GM23338 (cell line): ENCODE data around the gene CD82. TPM values are rescaled to one million over a fixed set of nuclear protein-coding genes. Genes with fewer than 3 reads are reported as not detected.

Source experiments
- ATAC-seq: fragments of 200-7000 bp; cut with Tn5 transposase; 3 replicates; pipeline ENCODE4 v1.9.1; 2020
- DNase-seq: peaks from one replicate; pipeline ENCODE4 v3.0.0-alpha.2; 2015; ENCODE audit warnings: low spot score
- H2AFZ ChIP-seq: fragments of 200-600 bp; sonication (generic); 2 replicates; pipeline ENCODE4 v1.8.0; 2016; ENCODE audit warnings: antibody characterized with exemption, mild to moderate bottlenecking, moderate library complexity
- H3F3A ChIP-seq: fragments of 200-600 bp; sonication (generic); replicated peaks from 2 replicates; pipeline ENCODE4 v1.8.0; 2017; ENCODE audit warnings: antibody characterized with exemption, mixed run types, low read depth
- H3K27ac ChIP-seq: fragments of 200-600 bp; sonication (generic); 2 replicates; pipeline ENCODE4 v1.6.1; 2016; ENCODE audit warnings: low read depth
- H3K27me3 ChIP-seq: fragments of 200-600 bp; sonication (generic); 2 replicates; pipeline ENCODE4 v1.8.0; 2016; ENCODE audit warnings: mild to moderate bottlenecking, mixed run types, moderate library complexity; ENCODE audit not compliant: insufficient read depth
- H3K36me3 ChIP-seq: fragments of 200-600 bp; sonication (generic); 2 replicates; pipeline ENCODE4 v1.8.0; 2016; ENCODE audit warnings: mild to moderate bottlenecking; ENCODE audit not compliant: insufficient read depth
- H3K4me1 ChIP-seq: fragments of 200-600 bp; sonication (generic); 2 replicates; pipeline ENCODE4 v1.8.0; 2016; ENCODE audit warnings: mild to moderate bottlenecking, moderate library complexity; ENCODE audit not compliant: insufficient read depth
- H3K4me2 ChIP-seq: fragments of 200-600 bp; sonication (generic); 2 replicates; pipeline ENCODE4 v1.7.1; 2017; ENCODE audit warnings: mixed run types
- H3K4me3 ChIP-seq: fragments of 200-600 bp; sonication (generic); 2 replicates; pipeline ENCODE4 v1.6.1; 2016; ENCODE audit warnings: mixed run types
- H3K79me2 ChIP-seq: fragments of 200-600 bp; sonication (generic); replicated peaks from 2 replicates; pipeline ENCODE4 v1.8.0; 2017; ENCODE audit warnings: mild to moderate bottlenecking; ENCODE audit not compliant: insufficient read depth
- H3K9me2 ChIP-seq: fragments of 200-600 bp; sonication (generic); 2 replicates; pipeline ENCODE4 v1.8.0; 2017; ENCODE audit not compliant: insufficient read depth
- H4K20me1 ChIP-seq: fragments of 200-600 bp; sonication (generic); replicated peaks from 2 replicates; pipeline ENCODE4 v1.8.0; 2017; ENCODE audit warnings: mild to moderate bottlenecking; ENCODE audit not compliant: insufficient read depth
- H3K27ac Mint-ChIP-seq: 2 replicates; pipeline ENCODE4 v1.8.0; 2020; ENCODE audit warnings: inconsistent platforms, mild to moderate bottlenecking, moderate library complexity, mixed read lengths
- H3K27me3 Mint-ChIP-seq: 3 replicates; pipeline ENCODE4 v1.8.0; 2022; ENCODE audit warnings: low read depth, mild to moderate bottlenecking, moderate library complexity, mixed read lengths, inconsistent platforms; ENCODE audit not compliant: insufficient read depth, poor library complexity
- H3K36me3 Mint-ChIP-seq: 3 replicates; pipeline ENCODE4 v1.8.0; 2021; ENCODE audit warnings: low read depth, mild to moderate bottlenecking, inconsistent platforms, moderate library complexity, mixed read lengths
- H3K4me1 Mint-ChIP-seq: 3 replicates; pipeline ENCODE4 v1.8.0; 2020; ENCODE audit warnings: mild to moderate bottlenecking, inconsistent platforms, mixed read lengths
- H3K4me3 Mint-ChIP-seq: 3 replicates; pipeline ENCODE4 v1.8.0; 2021; ENCODE audit warnings: moderate library complexity, mild to moderate bottlenecking, inconsistent platforms, mixed read lengths
- H3K9me3 Mint-ChIP-seq: 3 replicates; pipeline ENCODE4 v1.8.0; 2020; ENCODE audit warnings: moderate library complexity, mild to moderate bottlenecking, inconsistent platforms, mixed read lengths
- CREB1 ChIP-seq: fragments of 250-450 bp; sonication (Bioruptor Pico); IDR thresholded peaks from 2 replicates; pipeline ENCODE4 v1.5.0; 2020; ENCODE audit warnings: low read depth, mild to moderate bottlenecking, moderate library complexity
- EZH2 ChIP-seq: fragments of 200-600 bp; sonication (generic); IDR thresholded peaks from one replicate; pipeline ENCODE4 v1.8.0; 2017; ENCODE audit warnings: antibody characterized with exemption, mild to moderate bottlenecking, low read depth; ENCODE audit not compliant: unreplicated experiment
- EZH2phosphoT487 ChIP-seq: fragments of 200-600 bp; sonication (generic); IDR thresholded peaks from one replicate; pipeline ENCODE4 v1.8.1; 2018; ENCODE audit warnings: antibody characterized with exemption; ENCODE audit not compliant: unreplicated experiment
- JUNB ChIP-seq: IDR thresholded peaks from one replicate; pipeline ENCODE4 v1.6.1; 2016; ENCODE audit warnings: antibody characterized with exemption; ENCODE audit not compliant: unreplicated experiment
- NANOG ChIP-seq: IDR thresholded peaks from 2 replicates; pipeline ENCODE4 v1.6.1; 2016; ENCODE audit warnings: antibody characterized with exemption, borderline replicate concordance
- POLR2AphosphoS5 ChIP-seq: IDR thresholded peaks from 2 replicates; pipeline ENCODE4 v1.6.1; 2016; ENCODE audit warnings: antibody characterized with exemption, low read depth
- STAT1 ChIP-seq: IDR thresholded peaks from one replicate; pipeline ENCODE4 v1.6.1; 2016; ENCODE audit warnings: antibody characterized with exemption; ENCODE audit not compliant: unreplicated experiment
- ZNF114 ChIP-seq: fragments of 250-450 bp; sonication (Bioruptor Pico); IDR thresholded peaks from 2 replicates; pipeline ENCODE4 v1.5.0; 2020; ENCODE audit warnings: mild to moderate bottlenecking, moderate library complexity
- ZNF331 ChIP-seq: fragments of 250-450 bp; sonication (Bioruptor Pico); IDR thresholded peaks from 2 replicates; pipeline ENCODE4 v1.5.0; 2020; ENCODE audit warnings: low read depth, mild to moderate bottlenecking, moderate library complexity
- polyA plus RNA-seq: library from polyadenylated mRNA; unstranded; fragments of >200 nt; fragmentation: Nextera tagmentation; extraction: Ambion mirVana; gene quantifications from 2 replicates; pipeline ENCODE4 v1.2.1, GENCODE V29; 2016
- total RNA-seq: library from RNA; depleted of rRNA; stranded (reverse); fragments of >200 nt; shearing (Covaris generic); gene quantifications from 2 replicates; pipeline ENCODE4 v1.2.3, GENCODE V29; 2014
- TF ChIP-seq, protein P1 (sequence below): IDR thresholded peaks from one replicate; pipeline ENCODE4 v1.6.1; 2018; ENCODE audit warnings: antibody characterized with exemption; ENCODE audit not compliant: unreplicated experiment
- TF ChIP-seq, protein P2 (sequence below): IDR thresholded peaks from 2 replicates; pipeline ENCODE4 v1.6.1; 2016; ENCODE audit warnings: antibody characterized with exemption
- TF ChIP-seq, protein P3 (sequence below), 2 experiments: fragments of 200-600 bp in 1 of 2; sonication (generic) in 1 of 2; conservative IDR thresholded peaks; 2 replicates each; pipeline versions ENCODE4 v1.5.1 to v1.6.1; 2016 to 2017; ENCODE audit warnings: antibody characterized with exemption in 2 of 2, low read depth in 2 of 2, mild to moderate bottlenecking in 2 of 2, moderate library complexity in 1 of 2
- TF ChIP-seq, protein P4 (sequence below): fragments of 250-450 bp; sonication (Bioruptor Pico); IDR thresholded peaks from 2 replicates; pipeline ENCODE4 v1.5.0; 2020; ENCODE audit warnings: mild to moderate bottlenecking, moderate library complexity

Gene CD82
- total and polyA plus RNA-seq, 2 experiments from 2014 or later: 4.4 to 4.9 TPM

DNA sequence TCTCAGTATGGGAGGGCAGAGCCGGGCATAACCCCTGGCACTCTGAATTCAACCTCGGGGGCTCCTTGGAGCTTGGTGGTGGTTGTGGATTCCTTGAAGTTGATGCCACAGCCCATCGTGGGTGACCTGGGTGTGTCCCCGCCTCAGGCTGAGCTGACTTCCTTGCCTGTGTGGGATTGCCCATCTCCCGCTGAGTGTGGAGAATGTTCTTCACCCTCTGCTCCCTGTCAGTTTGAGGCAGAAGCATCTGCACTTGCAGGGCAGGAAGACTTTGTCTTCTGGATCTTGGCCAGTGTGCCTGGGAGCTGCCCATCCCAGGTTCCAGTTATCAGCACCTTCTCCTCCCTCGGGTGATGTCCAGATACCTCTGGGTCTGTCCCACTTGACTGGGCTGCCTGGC, 25.3 kb downstream of the CD82 start:
- no peak overlapping the region for H3K4me3 Mint-ChIP-seq
- ATAC-seq: no peak

More for the DNA sequence above, 25.3 kb downstream of the CD82 start:
- peaks cover 19% of the 10 kb centered on the region; the same call in 2 of the 3 replicates for H3K4me1 Mint-ChIP-seq
- Histone ChIP-seq H3K4me1 (peaks cover 3% of the 10 kb centered on the region; the same call in 1 of the 2 replicates), H4K20me1 (no peaks in the 10 kb centered on the region), H3K4me3 (no peak overlapping the region), H3K9me2 (no peaks in the 10 kb centered on the region), H3K79me2 (no peaks in the 10 kb centered on the region), H3K4me2 (no peak overlapping the region), H3K27ac (no peak overlapping the region), H3K36me3 (no peaks in the 10 kb centered on the region), H3K27me3 (no peaks in the 10 kb centered on the region), H2AFZ (no peak overlapping the region), H3F3A (no peaks in the 10 kb centered on the region)
- H3K27me3 Mint-ChIP-seq: peaks cover 3% of the 10 kb centered on the region
- DNase-seq: no peak
- H3K27ac Mint-ChIP-seq: no peak overlapping the region
- TF ChIP-seq POLR2AphosphoS5 (no peak), ZNF114 (CRISPR knock-in tag) (no peak), EZH2phosphoT487 (no peak), EZH2 (no peak), STAT1 (no peak), NANOG (no peak), ZNF331 (CRISPR knock-in tag) (no peak), JUNB (no peak), CREB1 (CRISPR knock-in tag) (no peak)
- TF ChIP-seq, protein P1, sequence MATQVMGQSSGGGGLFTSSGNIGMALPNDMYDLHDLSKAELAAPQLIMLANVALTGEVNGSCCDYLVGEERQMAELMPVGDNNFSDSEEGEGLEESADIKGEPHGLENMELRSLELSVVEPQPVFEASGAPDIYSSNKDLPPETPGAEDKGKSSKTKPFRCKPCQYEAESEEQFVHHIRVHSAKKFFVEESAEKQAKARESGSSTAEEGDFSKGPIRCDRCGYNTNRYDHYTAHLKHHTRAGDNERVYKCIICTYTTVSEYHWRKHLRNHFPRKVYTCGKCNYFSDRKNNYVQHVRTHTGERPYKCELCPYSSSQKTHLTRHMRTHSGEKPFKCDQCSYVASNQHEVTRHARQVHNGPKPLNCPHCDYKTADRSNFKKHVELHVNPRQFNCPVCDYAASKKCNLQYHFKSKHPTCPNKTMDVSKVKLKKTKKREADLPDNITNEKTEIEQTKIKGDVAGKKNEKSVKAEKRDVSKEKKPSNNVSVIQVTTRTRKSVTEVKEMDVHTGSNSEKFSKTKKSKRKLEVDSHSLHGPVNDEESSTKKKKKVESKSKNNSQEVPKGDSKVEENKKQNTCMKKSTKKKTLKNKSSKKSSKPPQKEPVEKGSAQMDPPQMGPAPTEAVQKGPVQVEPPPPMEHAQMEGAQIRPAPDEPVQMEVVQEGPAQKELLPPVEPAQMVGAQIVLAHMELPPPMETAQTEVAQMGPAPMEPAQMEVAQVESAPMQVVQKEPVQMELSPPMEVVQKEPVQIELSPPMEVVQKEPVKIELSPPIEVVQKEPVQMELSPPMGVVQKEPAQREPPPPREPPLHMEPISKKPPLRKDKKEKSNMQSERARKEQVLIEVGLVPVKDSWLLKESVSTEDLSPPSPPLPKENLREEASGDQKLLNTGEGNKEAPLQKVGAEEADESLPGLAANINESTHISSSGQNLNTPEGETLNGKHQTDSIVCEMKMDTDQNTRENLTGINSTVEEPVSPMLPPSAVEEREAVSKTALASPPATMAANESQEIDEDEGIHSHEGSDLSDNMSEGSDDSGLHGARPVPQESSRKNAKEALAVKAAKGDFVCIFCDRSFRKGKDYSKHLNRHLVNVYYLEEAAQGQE: no peak
- TF ChIP-seq, protein P2, sequence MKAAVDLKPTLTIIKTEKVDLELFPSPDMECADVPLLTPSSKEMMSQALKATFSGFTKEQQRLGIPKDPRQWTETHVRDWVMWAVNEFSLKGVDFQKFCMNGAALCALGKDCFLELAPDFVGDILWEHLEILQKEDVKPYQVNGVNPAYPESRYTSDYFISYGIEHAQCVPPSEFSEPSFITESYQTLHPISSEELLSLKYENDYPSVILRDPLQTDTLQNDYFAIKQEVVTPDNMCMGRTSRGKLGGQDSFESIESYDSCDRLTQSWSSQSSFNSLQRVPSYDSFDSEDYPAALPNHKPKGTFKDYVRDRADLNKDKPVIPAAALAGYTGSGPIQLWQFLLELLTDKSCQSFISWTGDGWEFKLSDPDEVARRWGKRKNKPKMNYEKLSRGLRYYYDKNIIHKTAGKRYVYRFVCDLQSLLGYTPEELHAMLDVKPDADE: no peak
- TF ChIP-seq, protein P3, sequence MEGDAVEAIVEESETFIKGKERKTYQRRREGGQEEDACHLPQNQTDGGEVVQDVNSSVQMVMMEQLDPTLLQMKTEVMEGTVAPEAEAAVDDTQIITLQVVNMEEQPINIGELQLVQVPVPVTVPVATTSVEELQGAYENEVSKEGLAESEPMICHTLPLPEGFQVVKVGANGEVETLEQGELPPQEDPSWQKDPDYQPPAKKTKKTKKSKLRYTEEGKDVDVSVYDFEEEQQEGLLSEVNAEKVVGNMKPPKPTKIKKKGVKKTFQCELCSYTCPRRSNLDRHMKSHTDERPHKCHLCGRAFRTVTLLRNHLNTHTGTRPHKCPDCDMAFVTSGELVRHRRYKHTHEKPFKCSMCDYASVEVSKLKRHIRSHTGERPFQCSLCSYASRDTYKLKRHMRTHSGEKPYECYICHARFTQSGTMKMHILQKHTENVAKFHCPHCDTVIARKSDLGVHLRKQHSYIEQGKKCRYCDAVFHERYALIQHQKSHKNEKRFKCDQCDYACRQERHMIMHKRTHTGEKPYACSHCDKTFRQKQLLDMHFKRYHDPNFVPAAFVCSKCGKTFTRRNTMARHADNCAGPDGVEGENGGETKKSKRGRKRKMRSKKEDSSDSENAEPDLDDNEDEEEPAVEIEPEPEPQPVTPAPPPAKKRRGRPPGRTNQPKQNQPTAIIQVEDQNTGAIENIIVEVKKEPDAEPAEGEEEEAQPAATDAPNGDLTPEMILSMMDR (conservative IDR thresholded peaks at IDR 0.05; ENCODE audit: low read depth in 2 of 2): no peak
- TF ChIP-seq, protein P4, sequence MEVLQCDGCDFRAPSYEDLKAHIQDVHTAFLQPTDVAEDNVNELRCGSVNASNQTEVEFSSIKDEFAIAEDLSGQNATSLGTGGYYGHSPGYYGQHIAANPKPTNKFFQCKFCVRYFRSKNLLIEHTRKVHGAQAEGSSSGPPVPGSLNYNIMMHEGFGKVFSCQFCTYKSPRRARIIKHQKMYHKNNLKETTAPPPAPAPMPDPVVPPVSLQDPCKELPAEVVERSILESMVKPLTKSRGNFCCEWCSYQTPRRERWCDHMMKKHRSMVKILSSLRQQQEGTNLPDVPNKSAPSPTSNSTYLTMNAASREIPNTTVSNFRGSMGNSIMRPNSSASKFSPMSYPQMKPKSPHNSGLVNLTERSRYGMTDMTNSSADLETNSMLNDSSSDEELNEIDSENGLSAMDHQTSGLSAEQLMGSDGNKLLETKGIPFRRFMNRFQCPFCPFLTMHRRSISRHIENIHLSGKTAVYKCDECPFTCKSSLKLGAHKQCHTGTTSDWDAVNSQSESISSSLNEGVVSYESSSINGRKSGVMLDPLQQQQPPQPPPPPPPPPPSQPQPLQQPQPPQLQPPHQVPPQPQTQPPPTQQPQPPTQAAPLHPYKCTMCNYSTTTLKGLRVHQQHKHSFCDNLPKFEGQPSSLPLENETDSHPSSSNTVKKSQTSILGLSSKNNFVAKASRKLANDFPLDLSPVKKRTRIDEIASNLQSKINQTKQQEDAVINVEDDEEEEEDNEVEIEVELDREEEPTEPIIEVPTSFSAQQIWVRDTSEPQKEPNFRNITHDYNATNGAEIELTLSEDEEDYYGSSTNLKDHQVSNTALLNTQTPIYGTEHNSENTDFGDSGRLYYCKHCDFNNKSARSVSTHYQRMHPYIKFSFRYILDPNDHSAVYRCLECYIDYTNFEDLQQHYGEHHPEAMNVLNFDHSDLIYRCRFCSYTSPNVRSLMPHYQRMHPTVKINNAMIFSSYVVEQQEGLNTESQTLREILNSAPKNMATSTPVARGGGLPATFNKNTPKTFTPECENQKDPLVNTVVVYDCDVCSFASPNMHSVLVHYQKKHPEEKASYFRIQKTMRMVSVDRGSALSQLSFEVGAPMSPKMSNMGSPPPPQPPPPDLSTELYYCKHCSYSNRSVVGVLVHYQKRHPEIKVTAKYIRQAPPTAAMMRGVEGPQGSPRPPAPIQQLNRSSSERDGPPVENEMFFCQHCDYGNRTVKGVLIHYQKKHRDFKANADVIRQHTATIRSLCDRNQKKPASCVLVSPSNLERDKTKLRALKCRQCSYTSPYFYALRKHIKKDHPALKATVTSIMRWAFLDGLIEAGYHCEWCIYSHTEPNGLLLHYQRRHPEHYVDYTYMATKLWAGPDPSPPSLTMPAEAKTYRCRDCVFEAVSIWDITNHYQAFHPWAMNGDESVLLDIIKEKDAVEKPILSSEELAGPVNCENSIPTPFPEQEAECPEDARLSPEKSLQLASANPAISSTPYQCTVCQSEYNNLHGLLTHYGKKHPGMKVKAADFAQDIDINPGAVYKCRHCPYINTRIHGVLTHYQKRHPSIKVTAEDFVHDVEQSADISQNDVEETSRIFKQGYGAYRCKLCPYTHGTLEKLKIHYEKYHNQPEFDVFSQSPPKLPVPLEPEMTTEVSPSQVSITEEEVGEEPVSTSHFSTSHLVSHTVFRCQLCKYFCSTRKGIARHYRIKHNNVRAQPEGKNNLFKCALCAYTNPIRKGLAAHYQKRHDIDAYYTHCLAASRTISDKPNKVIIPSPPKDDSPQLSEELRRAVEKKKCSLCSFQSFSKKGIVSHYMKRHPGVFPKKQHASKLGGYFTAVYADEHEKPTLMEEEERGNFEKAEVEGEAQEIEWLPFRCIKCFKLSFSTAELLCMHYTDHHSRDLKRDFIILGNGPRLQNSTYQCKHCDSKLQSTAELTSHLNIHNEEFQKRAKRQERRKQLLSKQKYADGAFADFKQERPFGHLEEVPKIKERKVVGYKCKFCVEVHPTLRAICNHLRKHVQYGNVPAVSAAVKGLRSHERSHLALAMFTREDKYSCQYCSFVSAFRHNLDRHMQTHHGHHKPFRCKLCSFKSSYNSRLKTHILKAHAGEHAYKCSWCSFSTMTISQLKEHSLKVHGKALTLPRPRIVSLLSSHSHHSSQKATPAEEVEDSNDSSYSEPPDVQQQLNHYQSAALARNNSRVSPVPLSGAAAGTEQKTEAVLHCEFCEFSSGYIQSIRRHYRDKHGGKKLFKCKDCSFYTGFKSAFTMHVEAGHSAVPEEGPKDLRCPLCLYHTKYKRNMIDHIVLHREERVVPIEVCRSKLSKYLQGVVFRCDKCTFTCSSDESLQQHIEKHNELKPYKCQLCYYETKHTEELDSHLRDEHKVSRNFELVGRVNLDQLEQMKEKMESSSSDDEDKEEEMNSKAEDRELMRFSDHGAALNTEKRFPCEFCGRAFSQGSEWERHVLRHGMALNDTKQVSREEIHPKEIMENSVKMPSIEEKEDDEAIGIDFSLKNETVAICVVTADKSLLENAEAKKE: no peak
- no peaks in the 10 kb centered on the region for H3K36me3 Mint-ChIP-seq
- H3K9me3 Mint-ChIP-seq: no peaks in the 10 kb centered on the region
